ENCODE results near the gene OSBP2. TPM values are rescaled to one million over a fixed set of nuclear protein-coding genes. Genes with fewer than 3 reads are reported as not detected.

Gene OSBP2
- total RNA-seq, 1 experiment from 2014 or later: 0.37 TPM

DNA sequence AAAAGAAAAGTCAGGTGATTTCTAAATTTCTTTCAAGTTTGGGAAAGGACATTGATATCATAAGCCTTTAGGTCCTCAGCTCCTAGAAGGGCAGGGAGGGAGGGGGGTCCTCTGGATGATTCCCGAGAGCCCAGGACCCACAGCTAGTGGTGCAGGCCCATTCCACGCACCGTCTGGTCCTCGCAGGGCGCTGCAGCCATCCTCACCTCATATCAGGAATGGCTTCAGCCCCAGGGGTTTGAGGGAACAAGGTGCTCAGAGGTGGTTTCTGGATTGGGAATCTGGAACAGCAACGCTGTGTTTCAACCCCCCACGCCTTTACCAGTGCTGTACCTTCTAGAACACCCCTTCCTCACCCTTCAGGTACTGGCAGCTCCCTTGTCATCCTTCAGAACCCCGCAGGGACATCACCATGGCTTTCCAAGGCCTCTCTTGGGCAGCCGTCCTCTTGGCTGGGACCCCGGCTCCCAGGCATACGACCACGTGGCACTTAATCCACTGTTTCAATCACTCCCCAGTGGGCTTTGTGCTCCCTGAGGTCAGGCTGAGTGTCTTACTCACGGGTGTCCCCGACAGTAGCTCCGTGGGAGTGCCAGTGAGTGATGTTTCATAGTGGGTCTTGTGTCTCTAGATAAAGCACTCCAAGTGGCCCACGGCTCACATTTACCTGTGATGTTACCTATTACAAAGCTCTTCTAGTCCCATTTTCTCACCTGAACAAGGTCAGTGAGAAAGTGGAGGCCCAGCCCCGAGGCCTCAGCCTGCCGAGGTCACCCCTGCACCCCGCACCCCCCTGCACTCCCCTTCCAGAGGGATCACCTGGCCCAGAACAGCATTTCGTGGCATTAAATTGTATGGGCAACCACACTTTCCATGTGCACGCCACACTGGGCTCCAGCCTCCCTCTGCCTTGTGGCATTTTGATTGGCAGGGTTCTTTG is 180.0 kb downstream of the OSBP2 start:
- Histone ChIP-seq H3K4me3 (no peak overlapping the region), H3K36me3 (no peaks in the 10 kb centered on the region), H3K27me3 (replicated peaks) (no peaks in the 10 kb centered on the region; the same call in 1 of the 2 replicates), H3K9me3 (replicated peaks) (no peaks in the 10 kb centered on the region), H3K27ac (no peak overlapping the region), H3K4me1 (replicated peaks) (no peaks in the 10 kb centered on the region)
- DNase-seq (ENCODE audit: low read depth in 1 of 2, low spot score in 2 of 2): no peak

DNA sequence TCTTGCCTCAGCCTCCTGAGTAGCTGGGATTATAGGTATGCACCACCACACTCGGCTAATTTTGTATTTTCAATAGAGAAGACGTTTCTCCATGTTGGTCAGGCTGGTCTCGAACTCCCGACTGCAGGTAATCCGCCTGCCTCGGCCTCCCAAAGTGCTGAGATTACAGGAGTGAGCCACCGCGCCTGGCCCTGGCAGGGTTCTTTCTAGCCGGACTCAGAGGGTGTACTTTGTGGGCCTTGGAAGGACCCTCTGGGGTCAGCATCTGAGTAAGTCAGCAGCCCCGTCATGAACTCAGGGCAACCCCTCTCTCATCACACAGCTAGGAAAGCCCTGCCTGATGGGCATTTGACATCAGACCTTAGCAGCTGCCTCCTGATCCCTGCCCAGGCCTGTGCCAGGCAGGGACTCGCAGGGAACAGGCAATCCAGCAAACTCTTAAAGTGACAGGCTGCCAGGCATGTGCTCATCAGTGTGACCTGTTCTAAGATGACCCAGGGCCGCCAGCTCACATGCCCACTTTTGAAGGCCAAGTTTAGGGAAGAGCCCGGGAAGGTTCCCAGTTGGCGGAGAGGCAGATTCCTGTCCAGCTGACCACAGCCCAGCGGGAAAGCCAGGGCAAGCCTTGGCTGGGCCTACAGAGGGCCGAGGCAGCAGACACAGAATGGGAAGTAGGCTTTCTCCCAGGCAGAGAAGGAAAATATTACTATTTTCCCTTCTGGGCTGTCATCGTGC is 181.0 kb downstream of the OSBP2 start:
- H3K36me3 ChIP-seq: no peaks in the 10 kb centered on the region
- H3K4me3 ChIP-seq: no peak overlapping the region
- H3K27me3 ChIP-seq (replicated peaks): no peaks in the 10 kb centered on the region; the same call in 1 of the 2 replicates
- H3K27ac ChIP-seq: no peak overlapping the region
- no peak for DNase-seq (ENCODE audit: low read depth in 1 of 2, low spot score in 2 of 2)
- H3K4me1 ChIP-seq (replicated peaks): no peaks in the 10 kb centered on the region
- no peaks in the 10 kb centered on the region for H3K9me3 ChIP-seq (replicated peaks)

DNA sequence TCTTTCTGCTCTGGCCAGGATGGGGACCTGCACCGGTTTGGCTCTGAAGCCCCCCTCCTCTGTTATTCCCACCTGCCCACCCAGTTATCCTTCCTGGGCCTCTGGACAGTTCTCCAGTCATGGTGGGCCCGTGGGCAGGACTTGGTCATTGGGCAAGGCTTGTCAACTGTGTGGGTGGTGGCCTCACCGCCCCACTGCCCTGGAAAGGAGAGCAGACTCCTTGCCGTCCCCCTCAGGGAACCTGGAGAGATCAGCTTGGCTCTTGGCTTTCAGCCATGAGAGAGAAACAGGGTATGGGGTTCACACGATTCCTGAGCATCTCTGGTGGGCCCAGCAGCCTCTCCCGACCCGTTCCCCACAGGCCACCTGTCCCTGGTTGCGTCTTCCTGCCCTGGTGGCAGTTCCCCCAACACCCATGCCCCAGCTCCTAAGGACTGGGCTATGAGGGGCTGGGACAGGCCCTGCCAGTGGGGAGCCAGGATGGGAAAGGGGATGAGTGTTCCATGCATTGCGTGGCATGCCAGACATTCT is 181.6 kb downstream of the OSBP2 start:
- Histone ChIP-seq H3K27me3 (replicated peaks) (no peaks in the 10 kb centered on the region; the same call in 1 of the 2 replicates), H3K9me3 (replicated peaks) (no peaks in the 10 kb centered on the region), H3K36me3 (no peaks in the 10 kb centered on the region), H3K4me1 (replicated peaks) (no peaks in the 10 kb centered on the region), H3K27ac (no peak overlapping the region), H3K4me3 (no peak overlapping the region)
- no peak for DNase-seq (ENCODE audit: low read depth in 1 of 2, low spot score in 2 of 2)

DNA sequence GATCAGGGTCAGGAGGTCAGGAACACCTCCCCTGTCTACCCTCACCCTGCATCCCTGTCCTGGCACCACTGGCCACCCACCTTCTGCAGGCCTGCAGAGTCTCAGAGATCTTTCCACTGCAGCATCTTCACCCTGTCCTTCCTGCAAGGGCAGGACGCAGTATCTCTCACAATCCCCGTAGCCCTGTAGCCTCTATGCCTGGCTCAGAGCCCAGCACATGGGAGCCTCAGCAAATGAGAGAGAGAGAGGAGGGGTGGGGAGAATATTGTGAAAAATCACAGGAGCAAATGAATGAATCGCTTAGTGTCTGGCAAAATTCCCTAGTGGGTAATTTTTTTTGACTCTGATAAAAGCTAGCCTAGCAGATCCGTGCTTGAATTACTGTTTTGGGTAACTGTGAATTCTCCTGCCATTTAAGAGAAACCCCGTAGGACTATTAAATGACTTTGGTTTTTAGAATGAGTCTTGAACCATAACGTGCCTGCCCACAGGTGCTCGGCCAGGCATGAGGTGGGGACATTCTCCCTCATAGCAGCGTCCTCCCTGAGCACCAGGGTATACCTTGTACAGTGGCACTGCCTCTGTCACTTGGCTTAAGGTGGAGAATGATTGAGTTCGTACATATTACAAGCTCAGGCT is 182.4 kb downstream of the OSBP2 start:
- H3K4me1 ChIP-seq (replicated peaks): no peaks in the 10 kb centered on the region
- no peaks in the 10 kb centered on the region; the same call in 1 of the 2 replicates for H3K27me3 ChIP-seq (replicated peaks)
- H3K36me3 ChIP-seq: no peaks in the 10 kb centered on the region
- H3K27ac ChIP-seq: no peak overlapping the region
- H3K9me3 ChIP-seq (replicated peaks): no peaks in the 10 kb centered on the region
- no peak overlapping the region for H3K4me3 ChIP-seq
- DNase-seq (ENCODE audit: low read depth in 1 of 2, low spot score in 2 of 2): no peak

DNA sequence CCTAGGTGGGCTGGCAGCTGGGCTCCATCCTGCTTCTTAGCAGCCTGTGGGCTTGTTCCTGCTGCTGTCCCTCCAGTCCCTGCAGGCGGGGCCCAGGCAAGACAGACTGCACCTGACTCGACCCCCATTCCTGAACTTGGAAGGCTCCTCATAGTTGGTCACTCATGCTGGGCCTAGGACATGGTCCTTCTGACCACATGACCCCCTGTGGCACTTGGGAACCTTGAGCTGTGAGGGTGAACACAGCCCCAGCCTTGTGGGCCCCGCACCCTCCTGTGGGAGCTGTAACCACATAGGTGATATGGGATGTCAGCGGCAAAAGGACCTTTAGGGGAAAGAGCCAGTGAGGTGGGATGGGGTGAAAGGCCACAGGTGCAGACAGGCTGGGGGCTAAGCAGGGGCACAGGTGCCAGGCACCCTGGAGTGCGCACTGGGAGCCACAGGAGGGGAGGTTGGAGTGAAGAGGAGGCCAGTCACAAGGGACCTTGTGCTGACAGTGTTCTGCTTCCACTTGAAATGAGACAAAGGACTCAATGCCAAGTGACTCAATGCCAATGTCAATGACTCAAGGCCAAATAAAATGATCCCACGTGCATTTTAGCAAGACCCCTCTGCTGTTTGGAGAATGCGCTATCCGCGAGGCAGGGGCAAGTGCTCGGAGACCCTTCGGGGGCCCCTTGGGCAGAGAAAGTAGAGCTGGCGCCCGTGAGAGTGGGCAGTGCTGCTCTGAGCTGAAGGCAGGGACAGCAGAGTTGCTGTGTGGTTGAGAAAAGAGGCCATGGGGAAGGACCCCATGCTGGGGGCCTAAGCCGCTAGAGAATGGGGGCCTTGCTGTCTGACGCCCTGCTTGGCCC is 183.2 kb downstream of the OSBP2 start:
- H3K9me3 ChIP-seq (replicated peaks): no peaks in the 10 kb centered on the region
- no peak overlapping the region for H3K4me3 ChIP-seq
- no peaks in the 10 kb centered on the region for H3K36me3 ChIP-seq
- H3K27me3 ChIP-seq (replicated peaks): no peaks in the 10 kb centered on the region; the same call in 1 of the 2 replicates
- no peak for DNase-seq (ENCODE audit: low read depth in 1 of 2, low spot score in 2 of 2)
- no peaks in the 10 kb centered on the region for H3K4me1 ChIP-seq (replicated peaks)
- no peak overlapping the region for H3K27ac ChIP-seq

DNA sequence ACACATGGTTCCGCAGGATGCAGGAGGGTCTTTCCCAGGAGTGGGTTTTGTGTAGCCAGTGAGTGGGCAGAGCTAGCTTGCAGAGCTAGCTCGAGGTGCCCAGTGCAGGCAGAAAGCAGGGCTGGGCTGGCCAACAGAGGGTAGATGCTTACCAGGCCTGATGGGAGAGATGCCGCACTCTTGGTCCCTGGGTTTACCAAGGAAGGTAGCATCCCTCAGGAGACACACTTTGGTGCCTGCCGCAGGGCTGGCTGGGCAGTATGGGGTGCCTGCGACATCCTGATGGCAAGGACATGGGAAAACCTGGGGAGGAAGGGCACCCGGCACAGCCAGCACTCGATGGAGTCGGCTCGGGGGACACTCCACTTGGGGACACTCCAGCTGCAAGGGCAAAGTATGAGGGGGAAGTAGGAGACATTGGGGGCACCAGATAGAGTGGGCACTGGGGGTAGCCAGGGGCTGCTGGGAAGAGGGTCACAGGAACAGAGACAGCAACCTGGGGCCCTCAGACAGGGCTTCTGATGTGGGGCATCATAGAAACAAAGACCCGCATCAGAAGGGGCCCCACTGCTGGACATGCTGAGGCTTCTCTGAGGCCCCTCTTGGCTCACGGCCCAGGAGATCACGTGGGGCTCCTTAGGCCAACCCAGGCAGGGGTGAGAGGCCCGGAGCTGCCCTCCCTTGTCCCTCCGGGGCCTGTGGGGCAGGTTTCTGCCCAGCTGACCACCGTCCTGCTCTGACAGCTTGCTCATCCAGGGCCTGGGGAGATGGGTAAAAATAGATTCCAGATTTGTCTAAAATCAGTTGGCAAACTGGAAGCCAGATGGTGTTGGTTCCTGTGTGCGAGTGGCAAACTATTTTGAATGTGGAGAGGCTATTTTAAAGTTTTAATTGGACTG is 184.1 kb downstream of the OSBP2 start:
- Histone ChIP-seq H3K27ac (no peak overlapping the region), H3K27me3 (replicated peaks) (no peaks in the 10 kb centered on the region; the same call in 1 of the 2 replicates), H3K4me1 (replicated peaks) (no peaks in the 10 kb centered on the region), H3K9me3 (replicated peaks) (no peaks in the 10 kb centered on the region), H3K36me3 (no peaks in the 10 kb centered on the region), H3K4me3 (no peak overlapping the region)
- no peak for DNase-seq (ENCODE audit: low read depth in 1 of 2, low spot score in 2 of 2)

DNA sequence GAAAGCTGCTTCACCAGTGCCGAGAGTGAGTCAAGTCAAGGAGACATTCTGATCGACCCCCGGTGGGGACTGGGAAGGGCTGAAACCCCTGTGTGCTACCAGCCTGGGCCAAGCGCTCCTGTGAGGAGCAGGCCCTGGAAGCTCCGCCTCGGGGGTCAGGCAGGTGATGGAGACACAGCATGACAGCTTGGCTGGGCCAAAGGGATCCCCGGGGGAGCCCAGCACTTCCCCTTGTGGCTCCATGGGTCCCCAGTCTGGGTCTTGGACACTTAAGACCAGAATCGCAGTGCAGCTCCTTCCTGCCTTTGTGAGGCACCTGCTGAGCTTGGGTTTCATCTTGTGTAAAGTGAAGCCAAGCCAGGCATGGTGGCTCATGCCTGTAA is 184.7 kb downstream of the OSBP2 start:
- no peaks in the 10 kb centered on the region for H3K4me1 ChIP-seq (replicated peaks)
- H3K27ac ChIP-seq: no peak overlapping the region
- H3K27me3 ChIP-seq (replicated peaks): no peaks in the 10 kb centered on the region; the same call in 1 of the 2 replicates
- H3K4me3 ChIP-seq: no peak overlapping the region
- DNase-seq (ENCODE audit: low read depth in 1 of 2, low spot score in 2 of 2): no peak
- H3K36me3 ChIP-seq: no peaks in the 10 kb centered on the region
- H3K9me3 ChIP-seq (replicated peaks): no peaks in the 10 kb centered on the region

DNA sequence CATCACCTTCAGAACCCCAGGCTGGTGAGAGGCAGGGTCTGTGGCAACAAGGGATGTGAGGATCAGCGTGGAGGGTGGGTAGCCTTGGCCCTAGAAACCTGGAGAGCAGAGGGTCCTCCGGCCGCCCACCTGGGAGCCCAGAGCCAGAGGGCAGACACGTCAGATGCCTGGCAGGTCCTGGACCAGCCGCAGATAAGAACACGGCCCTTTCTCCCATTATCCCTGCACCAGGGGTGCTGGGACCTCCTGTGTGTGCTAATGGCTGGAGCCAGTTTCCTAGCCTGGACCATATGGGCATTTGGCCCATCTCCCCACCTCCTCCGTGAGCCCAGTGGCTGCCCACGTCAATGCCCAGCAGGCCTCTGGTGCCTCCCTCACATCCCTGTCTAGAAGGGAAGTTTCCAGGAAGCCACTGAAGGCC is 185.5 kb downstream of the OSBP2 start:
- H3K9me3 ChIP-seq (replicated peaks): no peaks in the 10 kb centered on the region
- H3K27ac ChIP-seq: no peak overlapping the region
- H3K4me1 ChIP-seq (replicated peaks): no peaks in the 10 kb centered on the region
- H3K36me3 ChIP-seq: no peaks in the 10 kb centered on the region
- no peak overlapping the region for H3K4me3 ChIP-seq
- no peak for DNase-seq (ENCODE audit: low read depth in 1 of 2, low spot score in 2 of 2)
- H3K27me3 ChIP-seq (replicated peaks): no peaks in the 10 kb centered on the region

DNA sequence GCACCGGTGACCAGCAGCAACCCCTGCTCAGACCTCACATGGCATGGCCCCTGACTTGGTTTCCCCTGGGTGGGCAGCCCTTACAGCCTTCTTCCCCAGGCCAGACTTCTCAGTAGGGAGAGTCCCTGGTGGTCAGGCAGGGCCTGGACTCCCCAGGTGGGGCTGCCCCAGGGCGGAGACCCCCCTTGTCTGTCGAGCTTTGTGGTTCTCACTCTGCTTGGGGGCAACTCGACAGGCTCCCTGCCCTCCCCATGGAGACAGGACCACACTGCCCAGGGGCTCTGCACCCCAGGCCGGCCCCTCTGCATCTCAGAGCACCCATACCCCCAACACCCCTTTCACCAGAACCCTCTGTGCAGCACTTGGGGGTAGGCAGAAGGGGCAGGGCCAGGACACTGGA is 186.2 kb downstream of the OSBP2 start:
- DNase-seq (ENCODE audit: low read depth in 1 of 2, low spot score in 2 of 2): no peak
- H3K4me3 ChIP-seq: no peak overlapping the region
- H3K9me3 ChIP-seq (replicated peaks): no peaks in the 10 kb centered on the region
- no peaks in the 10 kb centered on the region for H3K27me3 ChIP-seq (replicated peaks)
- no peaks in the 10 kb centered on the region for H3K36me3 ChIP-seq
- H3K4me1 ChIP-seq (replicated peaks): no peaks in the 10 kb centered on the region
- H3K27ac ChIP-seq: no peak overlapping the region

DNA sequence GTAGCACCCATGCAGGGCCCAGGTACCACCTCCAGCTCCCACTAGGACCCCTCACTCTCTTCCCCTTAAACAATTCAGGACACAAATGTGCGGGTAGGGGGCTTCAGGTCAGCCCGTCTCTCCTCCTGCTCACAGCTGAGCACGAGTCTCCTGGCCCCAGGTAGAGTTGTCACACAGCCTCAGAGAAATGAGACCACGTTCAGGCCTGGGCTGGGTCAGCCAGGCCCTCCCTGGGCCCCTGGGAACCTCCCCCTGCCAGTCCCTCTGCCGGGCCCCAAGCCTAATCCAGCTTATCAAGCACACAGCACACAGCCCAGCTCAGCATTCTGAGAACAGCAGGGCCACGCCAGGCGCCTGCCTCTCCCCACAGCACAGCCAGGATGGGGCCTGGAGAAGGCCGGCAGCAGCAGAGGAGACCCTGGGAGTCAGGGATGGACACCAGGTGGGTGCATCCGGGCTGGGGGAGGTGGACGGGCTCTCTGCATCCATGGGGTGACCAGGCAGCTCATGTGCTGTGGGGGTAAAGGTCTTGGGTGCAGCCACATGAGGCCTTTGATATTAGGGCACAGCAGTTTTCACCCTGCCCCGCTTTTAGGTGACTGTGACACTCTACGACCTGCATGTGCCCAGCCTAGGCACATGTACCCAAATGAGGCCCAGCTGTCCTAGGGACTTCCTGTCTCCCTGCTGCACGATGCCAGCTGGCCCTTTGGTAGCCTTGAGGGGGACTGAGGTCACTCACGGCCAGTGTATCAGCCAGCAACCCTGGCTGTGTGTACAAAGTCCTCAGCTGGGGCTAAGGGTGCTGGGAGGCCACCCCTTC is 186.9 kb downstream of the OSBP2 start:
- H3K27ac ChIP-seq: no peak overlapping the region
- H3K4me1 ChIP-seq (replicated peaks): no peaks in the 10 kb centered on the region
- H3K27me3 ChIP-seq (replicated peaks): no peaks in the 10 kb centered on the region
- H3K9me3 ChIP-seq (replicated peaks): no peaks in the 10 kb centered on the region
- no peaks in the 10 kb centered on the region for H3K36me3 ChIP-seq
- DNase-seq (ENCODE audit: low read depth in 1 of 2, low spot score in 2 of 2): no peak
- no peak overlapping the region for H3K4me3 ChIP-seq

DNA sequence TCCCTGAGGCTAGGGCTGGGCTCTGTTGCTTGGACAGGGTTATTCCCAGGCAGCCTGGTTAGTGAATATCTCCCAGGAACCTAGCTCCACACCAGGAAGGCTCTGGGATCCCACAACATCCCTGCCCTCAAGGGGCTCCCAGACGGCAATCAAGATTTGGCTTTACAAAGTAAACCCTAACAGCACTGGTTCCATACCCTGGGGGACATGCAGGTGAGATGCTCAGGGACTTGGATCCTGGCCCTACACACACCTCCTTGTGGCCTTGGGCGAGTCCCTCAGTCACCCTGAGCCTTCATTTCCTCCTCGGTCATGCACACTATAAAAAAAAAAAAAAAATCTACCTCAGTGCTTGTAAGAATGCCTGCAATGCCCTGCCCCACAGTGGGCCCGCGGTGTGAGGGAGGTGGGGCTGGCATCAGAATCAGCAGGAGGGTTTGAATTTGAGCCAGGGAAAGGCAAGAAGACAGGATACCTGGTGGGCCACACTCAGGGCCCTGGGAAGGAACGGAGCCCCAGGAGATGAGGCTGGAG is 187.6 kb downstream of the OSBP2 start:
- Histone ChIP-seq H3K9me3 (replicated peaks) (no peaks in the 10 kb centered on the region), H3K27me3 (replicated peaks) (no peaks in the 10 kb centered on the region), H3K36me3 (no peaks in the 10 kb centered on the region), H3K4me3 (no peak overlapping the region), H3K4me1 (replicated peaks) (no peaks in the 10 kb centered on the region), H3K27ac (no peak overlapping the region)
- no peak for DNase-seq (ENCODE audit: low read depth in 1 of 2, low spot score in 2 of 2)
